HG03460 (cell line): ENCODE data around the gene ADH1C.
"Not testable (repeated sequence)": the region's sequence is repeated elsewhere in the genome, so short reads cannot be mapped to it uniquely, and the experiment has no call there.

Experiments used
- ATAC-seq: cut with Tn5 transposase; IDR thresholded peaks from one replicate; pipeline ENCODE4 v1.9.1; 2021; ENCODE audit not compliant: unreplicated experiment

The ADH1C gene

DNA sequence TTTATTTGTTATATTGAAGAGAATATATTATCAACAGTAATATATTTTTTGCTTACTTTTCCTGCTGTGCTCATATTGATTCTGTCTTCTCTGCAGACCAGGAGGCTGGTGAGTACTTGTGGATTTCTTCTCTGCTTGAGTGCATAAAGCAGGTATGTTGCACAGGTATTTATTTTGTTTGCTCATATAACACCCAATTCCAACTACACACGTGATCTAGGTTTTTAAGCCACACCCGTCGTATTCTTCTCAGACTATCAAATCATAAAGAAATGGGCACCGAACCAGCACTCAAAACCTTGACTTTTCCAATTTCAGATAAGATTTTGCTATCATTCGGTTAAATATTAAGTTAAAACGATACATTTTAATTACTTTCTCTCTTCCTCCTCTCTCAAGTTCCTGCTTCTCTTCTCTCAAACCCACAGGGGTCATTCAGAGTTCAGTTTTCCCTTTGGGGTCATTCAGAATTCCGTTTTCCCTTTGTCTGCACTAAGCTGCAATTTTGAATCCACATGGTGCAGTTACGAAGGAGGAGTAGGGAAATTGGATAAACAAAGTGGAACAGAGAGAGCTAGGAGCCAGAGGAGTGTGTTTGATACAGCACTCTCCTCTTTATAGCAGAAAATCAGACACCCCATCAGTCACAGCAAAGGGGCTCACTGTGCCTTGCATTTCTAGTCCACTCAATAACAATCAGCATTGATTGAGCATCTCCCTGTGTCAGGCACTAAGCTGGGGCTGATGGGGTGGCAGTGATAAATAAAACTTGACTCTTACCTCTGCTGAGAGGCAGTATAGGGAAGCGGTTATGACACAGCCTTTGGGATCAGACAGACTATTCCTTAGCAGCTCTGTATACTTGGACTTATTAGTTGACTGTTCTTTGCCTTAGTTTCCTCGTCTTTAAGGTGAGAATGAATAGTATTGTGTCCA is at the start of gene ADH1C:
ADH1C (minus strand) TSS at position 145 of the 936 bp plus-strand sequence; CDS start at position 74, 71 bp downstream.
- ATAC-seq, result no peak

DNA sequence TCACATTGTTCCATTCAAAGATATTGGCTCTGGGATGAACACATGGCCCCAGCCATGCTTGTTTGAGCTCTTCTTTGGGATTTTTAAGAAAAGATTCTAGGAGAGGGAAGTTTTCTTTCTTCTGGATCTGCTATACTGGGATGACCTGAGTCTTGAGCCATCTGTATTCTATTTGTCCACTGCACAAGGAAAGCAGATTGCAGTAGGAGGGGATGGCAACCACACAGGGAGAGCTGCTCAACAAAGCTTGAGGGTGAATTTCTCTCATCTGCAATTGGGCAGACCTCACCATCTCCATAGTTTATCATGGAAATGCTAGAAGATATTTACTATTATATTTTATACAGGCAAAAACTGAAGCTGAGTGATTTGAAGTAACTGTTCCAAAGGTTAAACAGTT is 48.3 kb upstream of the ADH1C start:
- no peak for ATAC-seq

DNA sequence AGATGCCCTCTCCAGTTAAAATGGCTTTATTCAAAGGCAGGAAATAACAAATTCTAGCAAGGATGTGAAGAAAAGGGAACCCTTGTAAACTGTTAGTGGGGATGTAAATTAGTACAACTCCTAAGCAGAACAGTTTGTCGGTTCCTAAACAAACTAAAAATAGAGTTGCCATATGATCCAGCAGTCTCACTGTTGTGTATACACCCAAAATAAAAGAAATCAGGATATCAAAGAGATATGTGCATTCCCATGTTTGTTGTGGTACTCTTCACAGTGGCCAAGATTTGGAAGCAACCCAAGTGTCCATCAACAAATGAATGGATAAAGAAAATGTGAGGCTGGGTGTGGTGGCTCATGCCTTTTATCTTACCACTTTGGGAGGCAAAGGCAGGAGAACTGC is 46.5 kb upstream of the ADH1C start:
- ATAC-seq, result no peak

DNA sequence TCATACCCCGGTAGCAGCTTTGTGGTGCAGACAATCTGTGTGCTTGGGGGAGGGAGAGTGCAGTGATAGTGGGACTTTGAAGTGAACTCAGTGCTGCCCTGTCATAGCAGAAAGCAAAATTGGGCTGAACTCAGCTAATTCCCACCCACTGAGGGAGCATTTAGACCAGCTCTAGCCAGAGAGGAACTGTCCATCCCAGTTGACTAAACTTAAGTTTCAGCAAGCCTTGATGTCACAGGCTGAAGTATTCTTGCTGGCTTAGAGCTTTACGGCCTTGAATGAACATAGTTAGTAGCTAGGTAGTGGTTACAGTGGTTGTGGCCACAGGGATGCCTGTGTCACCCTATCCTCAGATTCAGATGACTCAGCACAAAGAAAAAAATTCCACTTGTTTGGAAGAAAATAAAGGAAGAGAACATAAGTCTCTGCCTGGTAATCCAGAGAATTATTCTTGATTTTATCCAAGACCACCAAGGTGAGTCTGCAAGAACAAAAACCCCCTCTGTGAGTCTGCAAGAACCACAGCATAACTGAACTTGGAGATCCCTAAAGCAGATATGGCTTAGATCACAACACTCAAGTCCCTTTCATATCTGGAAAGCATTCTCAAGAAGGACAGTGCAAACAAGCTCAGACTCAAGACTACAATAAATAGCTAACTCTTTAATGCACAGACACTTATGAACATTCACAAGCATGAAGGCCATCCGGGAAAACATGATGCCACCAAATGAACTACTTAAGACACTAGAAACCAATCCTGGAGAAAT is 43.2 kb upstream of the ADH1C start:
- no peak for ATAC-seq

DNA sequence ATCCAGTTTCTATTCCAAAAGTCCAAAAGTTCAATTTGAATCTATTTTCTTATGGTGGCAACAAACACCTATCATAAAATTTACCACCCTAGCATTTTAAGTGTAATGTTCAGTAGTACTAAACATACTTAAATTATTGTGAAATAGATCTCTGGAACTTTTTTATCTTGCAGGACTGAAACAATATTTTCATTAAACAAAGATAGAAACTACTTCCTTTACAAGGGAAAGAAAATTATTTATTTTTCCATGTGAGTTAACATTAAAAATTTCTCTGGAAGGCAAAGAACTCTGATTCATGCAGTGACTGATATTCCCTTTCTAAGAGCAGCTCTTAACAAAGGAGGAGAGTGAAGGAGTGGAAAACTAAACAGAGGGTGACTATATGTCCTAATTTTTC is 42.4 kb upstream of the ADH1C start:
- ATAC-seq, result no peak

DNA sequence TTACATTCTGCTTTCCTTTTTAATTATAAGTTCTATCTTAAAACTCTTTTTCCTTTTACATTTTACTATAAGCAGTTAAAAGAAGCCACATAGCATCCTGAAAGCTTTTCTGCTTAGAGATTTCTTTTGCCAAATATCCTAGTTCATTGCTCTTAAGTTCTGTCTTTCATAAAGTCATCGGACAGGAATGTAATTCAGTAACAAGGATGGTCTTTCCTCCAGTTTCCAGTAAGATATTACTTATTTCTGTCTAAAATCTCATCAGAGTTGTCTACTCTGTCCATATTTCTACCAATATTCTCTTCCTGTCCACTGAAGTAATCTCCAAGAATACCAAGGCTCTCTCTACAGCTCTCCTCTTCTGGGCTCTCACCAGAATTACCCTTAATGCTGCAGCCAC is 37.5 kb upstream of the ADH1C start:
- no peak for ATAC-seq

DNA sequence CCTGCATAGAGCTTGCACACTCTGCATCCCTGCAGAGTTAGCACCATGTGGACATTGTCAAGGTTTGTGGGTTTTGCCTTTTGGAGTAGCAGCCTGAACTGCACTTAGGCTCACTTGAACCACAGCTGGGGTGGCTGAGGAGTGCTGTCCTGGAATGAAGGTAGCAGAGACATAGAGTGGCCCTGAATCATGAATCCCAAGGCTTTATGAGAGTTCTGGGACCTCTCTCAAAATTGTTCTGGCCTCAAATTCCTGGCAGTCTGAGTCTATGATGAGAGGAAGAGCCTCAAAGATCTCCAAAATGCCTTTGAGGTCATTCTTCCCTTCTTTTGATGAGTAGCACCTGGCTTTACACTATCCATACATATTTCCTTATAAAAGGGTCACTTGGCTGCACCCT is 37.1 kb upstream of the ADH1C start:
- ATAC-seq, result no peak

DNA sequence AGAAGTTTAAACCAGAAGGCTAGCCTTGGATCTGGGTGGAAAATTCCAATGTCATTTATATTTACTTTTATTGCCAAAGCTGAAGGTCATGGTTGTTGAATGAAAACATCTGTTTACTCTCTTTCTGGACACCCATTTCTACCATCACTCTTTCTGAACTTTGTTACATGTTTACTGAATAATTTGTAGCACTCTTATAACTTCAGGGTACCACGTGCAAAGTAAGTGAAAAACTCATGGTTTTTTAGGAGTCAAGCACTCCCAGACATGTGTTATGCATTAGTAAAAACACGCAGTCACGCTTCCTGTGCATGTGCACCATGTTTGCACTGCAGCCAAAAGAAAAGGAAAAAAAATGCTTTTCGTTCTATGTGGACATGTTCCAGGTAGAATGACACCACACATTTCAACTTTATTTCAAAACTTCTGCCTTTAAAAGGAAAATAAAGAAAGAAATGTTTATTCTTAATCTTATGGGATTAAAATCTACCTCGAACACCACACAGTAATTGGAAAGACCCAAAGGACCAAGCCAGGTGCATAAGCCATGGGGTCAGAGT is 31.4 kb upstream of the ADH1C start:
- no peak for ATAC-seq

DNA sequence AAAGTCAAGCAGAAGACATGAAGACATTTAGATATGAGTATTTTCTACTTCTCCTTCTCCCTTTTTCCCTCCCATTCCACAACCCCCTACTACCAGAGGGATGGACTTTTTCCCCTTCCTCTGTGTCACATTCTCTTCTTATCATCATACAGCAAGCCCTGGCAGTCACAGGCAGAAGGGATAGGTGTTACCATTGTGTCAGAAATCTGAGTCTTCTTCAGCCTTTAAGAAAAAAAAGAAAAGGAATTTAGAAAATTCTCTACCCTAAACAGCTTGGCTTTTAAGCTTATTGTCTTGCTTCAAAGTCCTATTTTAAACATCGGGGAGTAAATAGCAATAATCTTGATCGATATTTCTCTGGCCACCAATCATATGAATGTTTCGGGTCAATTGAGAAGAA is 30.9 kb upstream of the ADH1C start:
- ATAC-seq, result no peak

DNA sequence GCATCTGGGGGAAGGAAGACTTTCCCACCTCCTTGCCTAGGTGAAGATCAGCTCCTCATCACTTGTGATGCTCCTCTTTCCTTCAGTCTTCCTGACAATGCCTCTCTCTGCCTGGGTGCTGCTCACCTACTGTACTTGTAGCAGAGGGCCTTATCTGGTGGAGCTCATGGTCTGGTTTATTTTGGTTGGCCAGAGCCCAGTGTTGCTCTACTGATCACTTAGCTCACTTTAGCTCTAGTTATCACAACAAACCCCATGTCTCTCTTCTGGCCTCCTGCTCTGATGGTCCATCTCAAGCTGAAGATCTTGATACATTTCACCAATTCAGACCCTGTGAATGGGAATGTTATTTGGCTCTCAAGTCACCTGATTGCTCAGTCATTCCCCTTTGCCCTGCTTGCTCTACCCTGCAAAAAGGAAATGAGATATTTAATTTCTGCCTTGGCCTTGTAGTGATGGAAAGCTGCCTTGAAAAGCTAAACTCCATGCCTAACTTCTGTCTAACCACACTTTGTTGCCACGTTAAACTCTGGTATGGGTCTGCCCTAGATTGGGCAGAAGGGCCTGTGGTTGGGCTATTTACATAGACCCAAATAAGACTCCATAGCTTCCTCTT is 30.3 kb upstream of the ADH1C start:
- no peak for ATAC-seq

DNA sequence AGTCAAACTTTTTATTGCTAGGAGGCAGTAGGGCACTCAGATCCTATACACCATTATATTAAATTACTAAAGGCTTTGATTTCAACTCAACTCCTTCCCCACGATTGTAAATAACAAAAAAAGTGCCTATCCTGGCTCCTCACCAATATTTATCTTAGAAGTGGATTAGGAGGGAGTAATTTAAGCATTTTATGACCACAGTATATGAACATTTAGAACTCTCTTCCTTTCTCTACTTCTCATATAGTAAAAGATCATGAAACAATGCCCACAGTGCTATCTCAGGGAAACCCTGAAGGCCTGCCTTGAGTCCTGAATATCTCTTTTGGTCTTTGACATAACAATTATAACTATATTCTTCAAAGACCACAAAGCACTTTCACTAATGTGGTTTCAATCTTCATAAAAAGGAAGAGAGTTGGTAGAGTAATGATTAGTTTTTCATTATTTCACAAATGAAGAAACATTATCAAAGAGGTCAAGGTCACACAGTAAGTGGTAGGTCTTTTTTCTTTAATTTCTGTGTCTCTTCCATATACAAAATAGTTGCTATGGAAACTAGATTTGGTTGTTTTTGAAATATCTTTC is 29.1 kb upstream of the ADH1C start:
- ATAC-seq, result no peak

DNA sequence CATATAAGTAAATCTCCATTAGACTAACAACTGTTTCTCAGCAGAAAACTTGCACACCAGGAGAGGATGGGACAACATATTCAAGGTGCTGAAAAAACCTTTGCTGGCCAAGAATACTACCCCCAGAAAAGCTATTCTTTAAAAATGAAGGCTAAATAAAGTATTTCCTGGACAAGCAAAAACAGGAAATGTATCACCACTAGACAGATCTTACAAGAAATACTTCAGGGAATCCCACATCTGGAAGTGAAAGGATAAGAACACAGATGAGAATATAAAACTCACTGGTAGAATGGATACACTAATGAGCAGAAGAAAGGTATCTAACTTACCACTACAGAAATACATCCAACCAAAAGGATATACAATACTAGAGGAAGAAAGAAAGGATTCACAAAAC is 27.0 kb upstream of the ADH1C start:
- ATAC-seq, result no peak

DNA sequence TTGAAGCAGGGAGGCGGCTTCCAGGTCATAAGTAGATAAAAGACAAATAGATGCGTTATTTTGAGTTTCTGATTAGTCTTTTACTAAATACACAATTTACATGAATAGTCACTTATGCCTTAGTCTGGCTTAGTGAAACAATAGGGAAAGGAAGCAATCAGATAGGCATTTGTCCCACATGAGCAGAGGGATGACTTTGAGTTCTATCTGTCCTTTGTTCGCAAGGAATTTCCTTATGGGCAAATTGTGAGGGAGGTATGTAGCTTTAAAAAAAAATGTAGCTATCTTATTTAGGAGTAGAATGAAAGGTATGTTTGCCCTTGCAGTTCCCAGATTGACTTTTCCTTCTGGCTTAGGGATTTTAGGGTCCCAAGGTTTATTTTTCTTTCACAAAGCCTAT is 26.3 kb upstream of the ADH1C start:
- ATAC-seq, result no peak

DNA sequence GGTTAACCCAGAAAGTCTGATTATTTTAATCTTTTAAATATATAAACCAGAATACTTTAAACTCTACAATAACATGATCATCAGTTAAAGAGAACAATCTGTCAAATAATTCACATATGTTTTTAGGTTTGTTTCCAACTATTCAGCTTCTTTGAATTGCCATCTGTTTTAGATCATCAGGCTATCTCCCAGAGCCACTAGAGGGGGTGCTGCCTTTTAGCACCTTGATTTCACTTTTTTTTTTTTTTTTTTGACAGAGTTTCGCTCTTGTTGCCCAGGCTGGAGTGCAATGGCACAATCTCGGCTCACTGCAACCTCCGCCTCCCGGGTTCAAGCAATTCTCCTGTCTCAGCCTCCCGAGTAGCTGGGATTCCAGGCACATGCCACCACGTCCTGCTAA is 24.8 kb upstream of the ADH1C start:
- ATAC-seq, result not testable (repeated sequence)

DNA sequence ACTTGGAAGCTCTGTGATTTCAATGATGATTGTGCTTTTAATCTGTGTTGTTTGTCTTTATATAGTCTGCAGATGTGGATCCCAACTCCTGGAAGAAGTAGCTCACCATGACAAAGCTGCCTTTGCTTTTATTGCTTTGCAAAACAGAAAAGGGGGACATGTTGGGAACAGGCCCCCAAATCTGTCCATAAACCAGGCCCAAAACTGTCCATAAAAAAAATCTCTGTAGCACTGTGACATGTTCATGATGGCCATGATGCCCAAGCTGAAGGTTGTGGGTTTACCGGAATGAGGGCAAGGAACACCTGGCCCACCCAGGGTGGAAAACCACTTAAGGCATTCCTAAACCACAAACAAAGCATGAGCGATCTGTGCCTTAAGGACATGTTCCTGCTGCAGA is 19.9 kb upstream of the ADH1C start:
- not testable (repeated sequence) for ATAC-seq

DNA sequence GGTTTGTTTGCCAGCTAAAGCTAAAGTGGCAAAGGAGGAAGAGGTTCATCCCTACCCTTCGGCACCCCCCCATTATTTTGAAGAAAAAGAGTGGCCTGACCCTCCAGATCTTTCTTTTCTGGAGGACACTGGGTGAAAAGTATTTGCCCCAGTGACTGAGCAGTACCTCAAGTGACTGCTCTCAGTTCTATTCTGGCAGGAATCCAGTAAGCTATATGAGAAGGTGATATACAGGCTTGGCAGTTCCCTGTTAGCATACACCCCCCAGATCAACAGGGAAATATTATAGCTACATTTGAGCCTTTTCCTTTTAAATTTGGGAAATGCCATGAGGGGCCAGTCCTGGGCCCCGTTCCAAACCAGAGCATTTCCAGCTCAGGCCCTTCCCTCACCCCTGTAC is 15.3 kb upstream of the ADH1C start:
- not testable (repeated sequence) for ATAC-seq

DNA sequence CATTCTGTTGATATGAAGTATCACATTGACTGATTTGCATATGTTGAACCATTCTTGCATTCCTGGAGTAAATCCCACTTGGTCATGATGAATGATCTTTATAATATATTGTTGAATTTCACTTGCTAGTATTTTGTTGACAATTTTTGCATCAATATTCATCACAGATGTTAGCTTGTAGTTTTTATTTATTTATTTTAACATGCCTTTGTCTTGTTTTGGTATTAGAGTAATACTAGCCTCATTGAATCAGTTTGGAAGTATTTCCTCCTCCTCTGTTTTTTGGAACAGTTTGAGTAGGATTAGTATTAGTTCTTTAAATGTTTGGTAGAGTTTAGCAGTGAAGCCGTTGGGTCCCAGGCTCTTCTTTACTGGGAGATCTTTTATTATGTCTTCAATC is 13.9 kb upstream of the ADH1C start:
- no peak for ATAC-seq

DNA sequence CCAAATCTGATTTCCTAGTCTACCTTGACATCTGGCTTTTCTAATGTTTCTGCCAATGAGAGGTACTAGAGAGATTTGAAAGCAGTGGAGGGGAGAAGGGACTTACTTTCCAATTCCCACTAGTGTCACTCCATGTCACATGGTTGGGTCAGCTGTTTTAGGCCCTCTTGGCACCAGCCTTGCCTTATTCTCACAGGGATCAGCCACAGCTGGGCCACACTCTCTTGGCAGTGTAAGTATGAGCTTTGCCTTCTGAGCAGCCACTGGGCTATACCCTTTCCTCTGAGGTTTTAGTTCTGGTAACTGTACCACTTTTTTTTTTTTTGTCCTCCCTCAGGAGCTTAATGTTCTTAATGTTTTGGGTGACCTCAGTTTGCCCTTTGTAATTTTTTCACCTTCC is 10.2 kb upstream of the ADH1C start:
- no peak for ATAC-seq

DNA sequence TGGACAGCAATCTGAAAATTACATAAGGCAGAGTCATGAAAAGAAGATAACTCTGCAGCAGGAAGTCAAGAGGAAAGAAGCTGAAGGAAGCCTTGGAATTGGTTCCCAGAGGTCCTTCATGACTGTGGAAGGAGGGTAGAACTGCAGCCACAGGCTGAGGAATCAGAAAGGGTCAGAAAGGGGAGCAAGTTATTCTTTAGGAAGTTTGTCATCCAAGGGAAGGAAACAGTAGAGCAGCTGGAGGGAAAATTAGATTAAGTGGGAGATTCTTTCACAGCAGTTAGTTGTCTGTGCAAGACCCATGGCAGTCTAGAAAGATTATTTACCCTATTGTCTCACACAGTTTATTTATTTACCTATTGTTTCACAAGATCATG is 9.3 kb upstream of the ADH1C start:
- ATAC-seq, result no peak

DNA sequence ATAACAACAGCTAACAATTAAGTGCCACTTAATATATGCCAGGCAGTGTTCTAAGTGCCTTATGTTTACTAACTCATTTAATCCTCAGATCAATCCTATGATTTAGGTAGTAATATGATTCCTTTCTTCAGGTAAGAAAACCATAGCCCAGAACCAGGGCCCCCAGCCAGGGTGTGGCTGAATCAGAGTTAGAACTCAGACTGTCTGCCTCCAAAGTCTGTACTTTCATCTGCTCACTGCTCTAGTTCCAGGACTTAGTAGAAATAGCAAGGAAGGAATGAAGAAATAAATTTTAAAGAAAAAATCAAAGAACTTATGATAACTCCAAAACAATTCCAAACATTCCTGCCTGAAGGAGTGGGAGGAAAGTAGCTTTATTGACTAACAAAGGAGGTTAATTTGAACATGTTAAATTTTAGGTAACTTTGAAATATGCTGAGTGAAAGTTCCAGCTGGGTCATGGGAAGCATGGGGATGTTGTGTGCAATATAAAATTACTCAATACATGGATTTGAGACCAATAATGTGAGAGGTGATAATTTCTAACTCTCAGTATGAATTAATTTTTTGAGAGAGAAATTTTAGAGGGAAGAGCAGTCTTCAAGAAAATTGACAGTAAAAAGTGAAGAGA is 8.8 kb upstream of the ADH1C start:
- no peak for ATAC-seq
